ENCODE results near the gene SEC14L5.
A peak's percentile ranks its signal among the peaks of the same experiment; 100 is the strongest.

The SEC14L5 gene

DNA sequence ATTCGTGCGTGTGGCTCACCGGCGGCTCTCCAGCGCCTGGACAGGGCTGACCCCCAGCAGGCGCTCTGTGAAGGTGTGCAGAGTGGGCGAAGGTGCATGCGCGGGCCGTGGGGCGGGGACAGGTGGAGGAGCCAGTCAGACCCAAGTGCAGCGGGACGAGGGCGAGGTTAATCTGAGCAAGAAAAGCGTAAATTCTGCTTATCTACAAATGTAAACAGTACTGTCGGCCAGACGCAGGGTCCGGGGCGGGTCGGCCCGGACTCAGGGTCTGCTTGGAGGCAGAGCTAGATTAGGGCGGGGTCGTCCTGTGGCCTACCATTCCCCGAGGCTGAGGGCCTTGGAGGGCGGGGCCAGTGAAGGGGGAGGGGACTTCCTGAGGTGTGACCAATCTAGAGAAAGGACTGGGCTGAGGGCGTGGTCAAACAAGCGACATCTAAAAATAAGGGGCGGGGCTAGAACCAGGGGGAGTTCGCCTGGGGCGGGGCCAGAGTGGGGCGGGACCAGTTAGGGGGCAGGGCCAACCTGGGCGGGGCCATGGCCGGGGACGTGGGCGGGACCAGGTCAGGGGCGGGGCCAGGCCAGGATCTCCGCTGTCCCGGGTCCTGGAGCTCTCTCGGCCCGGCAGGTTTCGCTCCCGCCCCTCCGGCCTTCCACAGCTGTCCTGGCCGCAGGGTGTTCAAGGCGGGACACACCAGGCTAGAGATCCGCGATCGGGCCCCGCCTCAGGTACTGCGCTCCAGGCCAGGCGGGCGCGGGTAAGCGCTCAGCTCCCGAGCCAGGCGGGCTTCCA, at the start of gene SEC14L5:
Gene SEC14L5, plus strand, starts transcription at position 611 of the 790 bp plus-strand sequence. CDS start 994 bp downstream, outside the sequence.
- DNase-seq (ENCODE audit: low read depth, low spot score): peak; percentile 98

GRCh38 chr16:4908854-4909401, 49.2 kb upstream of the SEC14L5 start:
- DNase-seq (ENCODE audit: low read depth, low spot score): no peak

DNA sequence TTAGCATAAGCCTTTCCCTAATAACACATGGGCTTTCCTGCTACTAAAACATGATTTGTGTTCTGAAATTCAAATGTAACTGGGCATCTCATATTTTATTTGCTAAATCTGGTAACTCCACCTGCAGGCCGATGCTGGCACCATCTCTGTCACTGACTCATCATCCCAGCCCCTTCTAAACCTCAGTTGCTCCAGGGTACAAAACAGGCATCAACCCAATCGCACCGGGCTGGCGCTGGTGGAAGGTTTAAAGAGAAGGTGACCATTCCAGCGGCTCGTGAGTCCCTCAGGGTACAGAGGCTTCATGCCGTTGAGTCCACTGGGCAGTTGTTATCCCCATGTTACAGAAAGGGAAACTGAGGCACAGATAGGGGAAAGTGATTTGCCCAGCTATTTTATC, 48.3 kb upstream of the SEC14L5 start:
- no peak for DNase-seq (ENCODE audit: low read depth, low spot score)

DNA sequence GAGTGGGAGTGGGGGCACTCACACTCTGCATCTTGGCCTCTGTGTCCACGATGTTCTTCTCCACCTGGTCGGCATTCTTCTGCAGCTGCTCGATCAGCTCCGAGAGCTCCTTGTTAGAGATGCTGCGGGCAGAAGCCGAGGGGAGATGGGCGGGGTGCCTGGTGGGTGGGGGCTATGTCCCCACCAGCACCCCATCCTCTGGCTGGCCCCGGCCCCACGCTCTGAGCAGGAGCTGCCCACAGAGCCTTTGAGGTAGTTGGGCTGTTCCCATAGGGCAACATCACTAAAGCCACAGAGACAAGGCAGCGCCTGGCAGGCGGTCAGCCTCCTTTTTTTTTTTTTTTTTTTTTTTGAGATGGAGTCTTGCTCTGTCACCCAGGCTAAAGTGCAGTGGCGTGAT, 47.3 kb upstream of the SEC14L5 start:
- no peak for DNase-seq (ENCODE audit: low read depth, low spot score)

DNA sequence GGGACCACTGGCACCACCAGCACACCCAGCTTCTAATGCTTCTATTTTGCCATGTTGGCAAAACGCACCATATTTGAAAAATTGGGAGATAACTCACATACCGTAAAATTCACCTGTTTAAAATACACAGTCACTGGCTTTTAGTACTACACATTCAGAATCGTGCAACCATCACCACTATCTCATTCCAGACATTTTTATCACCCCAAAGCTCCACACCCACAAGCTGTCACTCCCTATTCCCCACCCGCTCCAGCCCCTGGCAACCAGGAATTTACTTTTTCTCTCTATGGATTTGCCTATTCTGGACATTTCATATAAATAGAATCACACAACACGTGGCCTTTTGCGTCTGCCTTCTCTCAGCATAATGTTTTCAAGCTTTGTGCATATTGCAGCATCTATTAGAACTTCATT, 46.2 kb upstream of the SEC14L5 start:
- peak; percentile 30 for DNase-seq (ENCODE audit: low read depth, low spot score)

DNA sequence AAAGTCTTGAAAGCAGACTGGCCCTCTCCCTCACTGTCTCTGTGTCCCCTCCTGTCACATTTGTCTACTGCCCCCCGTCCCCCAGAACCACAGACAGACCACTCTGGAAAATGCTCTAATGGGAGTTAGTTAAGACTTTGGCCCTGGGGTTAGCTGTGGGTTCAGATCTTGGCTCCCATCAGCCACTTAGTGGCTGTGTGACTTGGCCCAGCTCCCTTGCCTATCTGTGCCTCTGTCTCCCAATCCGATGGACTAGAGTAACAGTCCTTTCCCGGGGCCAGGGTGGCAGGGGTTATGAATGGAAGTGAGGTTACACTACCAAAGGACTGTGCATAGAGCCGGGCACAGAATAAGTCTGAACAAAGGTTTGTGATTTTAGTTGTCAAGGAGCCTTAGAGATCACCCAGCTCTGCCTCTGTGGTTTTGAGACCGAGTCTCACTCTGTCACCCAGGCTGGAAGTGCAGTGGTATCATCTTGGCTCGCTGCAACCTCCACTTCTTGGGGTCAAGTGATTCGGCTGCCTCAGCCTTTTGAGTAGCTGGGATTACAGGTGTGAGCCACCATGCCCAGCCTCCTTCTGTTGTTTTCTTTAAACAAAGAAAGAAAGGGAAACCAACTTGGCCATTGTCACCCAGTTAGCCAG, 44.9 kb upstream of the SEC14L5 start:
- DNase-seq (ENCODE audit: low read depth, low spot score): no peak

DNA sequence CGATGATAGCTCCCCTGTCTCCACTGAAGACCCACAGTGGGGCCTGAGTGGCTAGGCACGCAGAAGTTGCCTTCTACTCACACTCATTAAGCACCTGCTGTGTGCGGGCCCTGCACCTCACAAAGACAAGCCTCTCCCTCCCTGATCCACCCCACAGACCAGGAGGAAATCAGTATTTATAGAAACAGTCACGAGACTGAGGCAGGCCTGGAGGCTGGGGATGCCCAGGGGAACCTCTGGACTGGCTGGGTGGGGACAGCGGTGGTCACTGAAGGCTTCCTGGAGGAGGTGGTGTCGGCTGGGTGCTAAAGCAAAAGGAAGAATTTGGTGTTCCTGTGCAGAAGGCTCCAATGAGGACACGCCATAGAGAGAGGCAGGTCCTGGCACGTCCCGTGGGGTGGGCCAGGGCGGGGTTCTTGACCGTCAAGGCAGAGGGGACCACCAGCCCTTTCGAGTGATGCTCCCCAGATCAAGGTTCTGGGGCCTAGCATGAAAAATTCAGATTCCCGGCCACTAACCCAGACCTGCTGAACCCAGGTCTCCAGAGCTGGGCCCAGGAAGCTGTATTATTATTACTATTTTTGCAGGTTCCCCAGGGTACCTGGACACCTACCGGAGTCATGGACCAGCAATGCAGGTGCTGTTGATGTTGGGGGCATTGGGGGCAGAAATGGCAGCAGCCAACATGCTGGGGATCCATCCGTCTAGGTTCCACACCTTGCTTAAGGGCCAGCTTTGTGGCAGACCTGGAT, 44.2 kb upstream of the SEC14L5 start:
- no peak for DNase-seq (ENCODE audit: low read depth, low spot score)

DNA sequence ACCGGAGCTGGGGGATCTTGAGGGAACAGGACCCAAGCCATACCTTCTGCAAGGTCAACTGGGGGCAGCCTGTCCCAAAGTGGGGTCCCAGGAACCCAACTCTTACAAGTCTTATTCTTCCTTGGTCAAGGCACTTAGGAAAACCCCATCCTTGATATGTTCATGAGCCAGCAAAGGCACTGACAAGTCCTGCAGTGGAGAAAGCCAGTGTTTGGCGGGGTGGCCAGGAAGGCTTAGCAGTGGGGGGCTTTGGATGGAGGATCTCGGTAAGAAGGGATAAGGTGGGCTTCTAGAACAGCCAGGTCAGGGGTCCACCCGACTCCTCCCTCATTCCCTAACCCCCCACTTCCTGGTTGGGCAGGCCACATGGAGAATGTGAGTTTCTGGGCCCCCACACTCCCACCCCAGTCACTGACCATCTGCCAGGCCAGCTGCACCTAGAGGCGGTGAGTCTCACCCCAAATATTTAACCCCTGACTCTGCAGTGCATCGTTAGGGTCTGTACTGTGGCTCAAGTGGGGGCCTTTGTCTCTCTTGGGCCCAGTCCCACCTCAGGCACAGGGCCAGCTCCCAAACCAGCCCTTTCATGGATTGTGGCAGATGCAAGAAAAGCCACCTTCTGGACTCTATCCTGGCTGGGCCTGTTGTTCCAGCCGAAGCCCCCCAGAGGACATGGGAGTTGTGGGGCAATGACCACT, 43.5 kb upstream of the SEC14L5 start:
- no peak for DNase-seq (ENCODE audit: low read depth, low spot score)

DNA sequence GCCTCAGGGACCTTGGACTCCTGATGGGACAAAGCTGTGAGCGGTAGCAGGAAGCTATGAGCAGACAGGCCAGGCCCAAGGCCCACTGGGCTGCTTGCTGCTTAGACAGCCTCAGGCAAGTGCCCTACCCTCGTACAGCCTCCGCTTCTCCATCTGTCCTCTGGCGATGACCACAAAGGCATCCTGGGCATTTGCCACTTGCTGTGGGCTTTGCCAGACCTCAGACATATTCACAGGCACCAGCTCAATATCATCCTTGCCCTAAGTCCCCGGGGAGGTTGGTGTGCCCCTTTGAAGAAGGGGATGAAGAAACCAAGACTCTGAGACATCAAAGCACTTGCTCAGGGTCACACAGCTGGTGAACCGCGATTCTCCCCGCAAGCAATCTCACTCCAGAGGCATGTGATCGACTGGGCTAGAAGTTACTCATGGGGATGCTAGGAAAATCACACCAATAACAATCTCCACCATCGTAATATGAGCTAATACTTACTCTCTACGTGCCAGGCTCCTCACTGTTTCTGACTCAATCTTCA, 42.8 kb upstream of the SEC14L5 start:
- DNase-seq (ENCODE audit: low read depth, low spot score): peak; percentile 82

DNA sequence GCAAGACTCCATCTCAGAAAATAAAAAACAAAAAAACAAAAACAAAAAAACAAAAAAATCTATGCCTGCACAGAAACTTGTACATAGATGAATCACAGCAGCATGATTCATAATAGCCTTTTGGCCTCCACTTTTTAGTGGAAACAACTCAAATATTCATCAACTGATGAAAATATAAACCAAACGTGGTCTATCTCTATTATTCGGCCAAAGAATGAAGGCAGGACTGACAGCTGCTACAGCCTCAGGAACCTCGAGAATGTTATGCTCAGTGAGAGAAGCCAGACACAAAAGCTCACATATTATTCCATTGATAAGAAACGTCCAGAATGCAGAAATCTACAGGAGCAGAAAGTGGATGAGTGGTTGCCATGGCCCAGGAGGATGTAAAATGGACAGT, 41.0 kb upstream of the SEC14L5 start:
- DNase-seq (ENCODE audit: low read depth, low spot score): peak; percentile 62

GRCh38 chr16:4918781-4919251, 39.3 kb upstream of the SEC14L5 start:
- DNase-seq (ENCODE audit: low read depth, low spot score): no peak

- no peak for DNase-seq (ENCODE audit: low read depth, low spot score)
These were observed 37.3 kb upstream of the SEC14L5 start for GRCh38 chr16:4920826-4921225.

GRCh38 chr16:4922721-4923342, 35.3 kb upstream of the SEC14L5 start:
- no peak for DNase-seq (ENCODE audit: low read depth, low spot score)

DNA sequence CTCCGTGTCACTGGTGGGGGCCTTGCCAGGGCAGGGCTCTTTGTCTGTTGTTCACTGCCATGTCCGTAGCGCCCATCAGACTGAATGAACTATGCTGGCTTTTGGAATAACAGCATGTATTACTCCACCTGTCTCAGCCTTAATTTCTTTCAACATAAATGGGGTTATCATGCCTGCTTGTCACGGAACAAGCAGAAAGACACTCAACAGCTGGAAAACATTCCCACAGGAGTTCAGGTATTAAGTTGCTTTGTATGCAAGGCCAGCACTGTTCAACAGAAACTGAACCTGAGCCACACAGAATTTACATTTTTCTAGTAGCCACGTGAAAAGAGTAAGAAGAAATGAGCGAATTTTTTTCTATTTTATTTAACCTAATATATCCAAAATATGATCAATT, 34.3 kb upstream of the SEC14L5 start:
- DNase-seq (ENCODE audit: low read depth, low spot score): no peak

- no peak for DNase-seq (ENCODE audit: low read depth, low spot score)
These were observed 33.4 kb upstream of the SEC14L5 start for GRCh38 chr16:4924593-4925292.

GRCh38 chr16:4925293-4925607, 32.9 kb upstream of the SEC14L5 start:
- no peak for DNase-seq (ENCODE audit: low read depth, low spot score)

DNA sequence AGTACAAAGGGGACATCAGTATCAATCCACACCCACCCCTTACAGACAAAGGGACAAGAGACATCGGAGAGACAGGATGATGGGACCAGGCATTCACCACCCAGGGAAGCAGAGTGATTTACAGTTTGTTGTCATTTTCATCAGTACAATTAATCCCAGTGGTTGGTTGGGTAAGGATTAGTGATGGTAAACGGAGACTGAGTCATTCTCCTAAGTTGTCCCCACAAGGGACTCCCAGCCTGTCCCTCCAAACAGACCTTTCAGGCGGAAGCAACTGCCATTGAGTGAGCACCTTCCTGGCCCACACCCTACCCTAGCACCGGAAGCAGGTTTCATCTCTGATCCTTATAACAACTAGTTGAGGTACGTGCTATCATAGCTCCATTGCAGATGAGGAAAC, 32.3 kb upstream of the SEC14L5 start:
- DNase-seq (ENCODE audit: low read depth, low spot score): no peak

- DNase-seq (ENCODE audit: low read depth, low spot score): no peak
These were observed 31.2 kb upstream of the SEC14L5 start for GRCh38 chr16:4926928-4927327.

DNA sequence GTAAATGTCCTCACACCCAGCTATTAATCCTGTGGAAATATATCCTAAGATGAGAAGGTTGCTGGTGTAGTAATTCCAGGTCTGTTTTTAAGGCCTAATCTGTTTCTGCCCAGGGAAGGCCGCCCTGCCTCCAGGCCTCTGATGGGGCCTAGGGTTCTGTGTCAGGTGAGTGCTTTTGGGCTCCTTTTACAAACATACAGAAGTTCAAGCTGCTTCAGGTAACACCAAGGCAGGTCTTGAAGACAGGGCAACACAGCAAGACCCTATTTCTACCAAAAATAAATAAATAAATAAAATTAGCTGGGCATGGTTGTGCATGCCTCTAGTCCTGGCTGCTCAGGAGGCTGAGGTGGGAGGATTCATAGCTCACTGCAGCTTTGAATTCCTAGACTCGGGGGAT, 30.5 kb upstream of the SEC14L5 start:
- no peak for DNase-seq (ENCODE audit: low read depth, low spot score)

- DNase-seq (ENCODE audit: low read depth, low spot score): no peak
These were observed 29.9 kb upstream of the SEC14L5 start for GRCh38 chr16:4928227-4928626.
